ENCODE results near the gene HDGF. TPM values are rescaled to one million over a fixed set of nuclear protein-coding genes. Genes with fewer than 3 reads are reported as not detected.

The HDGF gene
- total and polyA plus RNA-seq, 2 of the 8 experiments (the other 6 are each of a cell fraction or from before 2014, with no cell fraction given), result 145 to 391 TPM

DNA sequence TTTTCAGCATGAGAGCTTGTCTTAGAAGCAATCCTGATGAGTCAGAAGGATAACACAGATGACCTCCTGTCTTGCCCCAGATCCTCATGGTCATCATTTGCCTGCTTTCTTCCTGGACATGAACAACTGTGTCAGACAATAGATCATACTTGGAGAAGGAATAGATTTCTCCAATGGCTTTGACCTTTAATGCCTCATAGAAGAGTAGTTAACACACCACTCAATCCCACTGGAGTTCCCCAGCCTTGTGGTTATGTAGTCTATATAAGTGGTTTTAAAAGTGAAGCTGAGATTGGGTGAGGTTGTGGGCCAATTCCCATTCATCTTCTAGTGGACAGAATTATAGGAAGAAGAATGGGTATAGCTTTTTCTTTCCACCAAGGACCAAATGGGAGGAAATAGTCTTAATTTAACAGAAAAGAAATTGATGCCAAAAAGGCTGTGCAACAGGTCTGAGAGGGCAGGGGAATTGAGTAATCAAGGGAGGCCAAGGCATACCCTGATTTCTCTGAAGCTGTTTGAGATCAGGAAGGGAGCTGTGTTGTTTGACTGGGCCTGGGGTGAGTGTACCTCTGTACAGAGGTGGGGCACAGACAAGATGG, 30.2 kb upstream of the HDGF start:
- Histone ChIP-seq H3K36me3 (ENCODE audit: control insufficient read depth in 2 of 4, insufficient read depth in 4 of 4, low read length in 3 of 4) (peaks cover 3 to 32% (median 23%) of the 10 kb centered on the region in 4 experiments; a peak in 7 of 8 replicates), H2BK5ac (ENCODE audit: low read depth, low read length) (no peak overlapping the region), H3K23ac (ENCODE audit: insufficient read length) (no peak overlapping the region), H3K4me2 (ENCODE audit: insufficient read depth in 1 of 2, low read depth in 2 of 2, low read length in 2 of 2) (no peak overlapping the region), H3K4me3 (ENCODE audit: extremely low read depth in 1 of 4, insufficient read depth in 2 of 4, low read depth in 3 of 4, low read length in 4 of 4) (no peak overlapping the region), H2BK15ac (ENCODE audit: low read length) (no peak overlapping the region), H3K14ac (ENCODE audit: insufficient read length) (no peak overlapping the region), H3K27me3 (replicated peaks in 1 of 4; ENCODE audit: control insufficient read depth in 3 of 4, extremely low read depth in 1 of 4, insufficient read depth in 3 of 4, low read length in 3 of 4) (no peaks in the 10 kb centered on the region), H2BK12ac (ENCODE audit: low read depth, low read length) (no peak overlapping the region), H4K20me1 (replicated peaks in 1 of 2; ENCODE audit: control insufficient read depth in 1 of 2, insufficient read depth in 2 of 2, low read length in 2 of 2) (peaks cover 11 to 12% of the 10 kb centered on the region in 2 experiments), H3K56ac (replicated peaks; ENCODE audit: insufficient read length, low read depth, low read length) (no peak overlapping the region), H2AK5ac (ENCODE audit: low read depth, low read length) (no peak overlapping the region), H4K91ac (replicated peaks; ENCODE audit: insufficient read length, low read length) (no peak overlapping the region), H3K9me3 (ENCODE audit: insufficient read depth in 2 of 2, low read depth in 1 of 2, low read length in 1 of 2) (no peaks in the 10 kb centered on the region), H3K4me1 (replicated peaks in 1 of 4; ENCODE audit: control insufficient read depth in 3 of 4, insufficient read depth in 4 of 4, low read length in 3 of 4) (no peaks in the 10 kb centered on the region), H3K79me1 (ENCODE audit: low read depth, low read length) (peaks cover 5% of the 10 kb centered on the region; the same call in 1 of the 2 replicates), H4K8ac (ENCODE audit: extremely low read depth, insufficient read depth, low read length) (no peak overlapping the region), H4K5ac (ENCODE audit: insufficient read length, low read depth, low read length) (no peak overlapping the region), H3K18ac (ENCODE audit: extremely low read depth, low read length) (no peak overlapping the region), H2AFZ (ENCODE audit: low read length) (no peak overlapping the region), H2BK20ac (ENCODE audit: low read length) (no peak overlapping the region), H3K79me2 (ENCODE audit: control insufficient read depth in 1 of 2, insufficient read depth in 2 of 2, low read length in 2 of 2) (peaks cover 0 to 58% of the 10 kb centered on the region in 2 experiments; a peak in 3 of 4 replicates), H2BK120ac (replicated peaks; ENCODE audit: low read depth, low read length) (no peak overlapping the region), H3K27ac (ENCODE audit: low read depth, low read length) (no peak overlapping the region), H3K4ac (replicated peaks; ENCODE audit: insufficient read length, low read depth, low read length) (no peak overlapping the region), H3K9ac (replicated peaks in 1 of 4; ENCODE audit: extremely low read depth in 1 of 4, low read depth in 3 of 4, low read length in 3 of 4) (no peak overlapping the region), H3K23me2 (ENCODE audit: low read depth, low read length) (no peaks in the 10 kb centered on the region)
- TF ChIP-seq E2F6 (IDR thresholded peaks at IDR 0.05) (no peak), EP300 (IDR thresholded peaks at IDR 0.05; ENCODE audit: borderline replicate concordance in 1 of 2, low read depth in 2 of 2, low read length in 2 of 2) (no peak), HDAC2 (IDR thresholded peaks at IDR 0.05; ENCODE audit: borderline replicate concordance in 1 of 2, low read depth in 2 of 2, low read length in 2 of 2) (no peak), POU5F1 (IDR thresholded peaks at IDR 0.05; ENCODE audit: low read depth, low read length) (no peak), TAF7 (optimal IDR thresholded peaks at IDR 0.05; ENCODE audit: borderline replicate concordance, low read depth, low read length) (no peak)
- CTCF ChIA-PET (ENCODE audit: partially characterized antibody), result interaction anchor here (0.6 to 3.3 kb wide), 20 partner anchors 9 to 146 kb away, joined by 3 to 14 read pairs (median 4); partner anchors contain the start of gene METTL25B
- no peak for FAIRE-seq
- POLR2A ChIA-PET (ENCODE audit: partially characterized antibody), result interaction anchor here (1.0 to 1.9 kb wide), 7 partner anchors 9 to 23 kb away, joined by 3 to 8 read pairs (median 4); partner anchors contain the start of gene PRCC
- DNase-seq (ENCODE audit: low read depth in 1 of 2, low spot score in 2 of 2), result no peak

Measured in H1 (cell line).